SIG-M5 treated with dmso at 0.1 percent for 504 hours (cell line): ENCODE results near the gene OPALIN.

Experiments
- DNase-seq: peaks from one replicate; lab custom pipeline; 2025; ENCODE audit not compliant: unreplicated experiment; lab: John Stamatoyannopoulos, UW

Gene OPALIN

DNA sequence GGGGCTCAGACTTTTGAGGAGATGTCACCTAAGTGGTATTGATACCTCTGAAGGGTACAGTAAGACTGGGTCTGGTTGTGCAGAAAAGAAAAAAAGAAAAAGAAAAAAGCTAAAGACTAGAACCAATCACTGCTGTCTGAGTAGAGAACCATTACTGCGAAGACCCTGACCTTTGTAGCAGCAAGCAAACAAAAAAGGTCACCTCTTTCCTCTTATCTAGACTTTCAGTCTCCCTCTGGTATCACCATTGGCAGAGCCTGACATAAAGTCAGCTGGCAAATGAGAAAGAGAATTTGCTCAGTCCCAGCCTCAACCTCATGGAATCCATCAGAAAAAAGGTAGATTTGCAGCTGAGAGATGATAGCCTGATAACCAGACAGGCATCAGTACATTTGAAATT lies 57.2 kb downstream of the OPALIN start:
- no peak for DNase-seq

DNA sequence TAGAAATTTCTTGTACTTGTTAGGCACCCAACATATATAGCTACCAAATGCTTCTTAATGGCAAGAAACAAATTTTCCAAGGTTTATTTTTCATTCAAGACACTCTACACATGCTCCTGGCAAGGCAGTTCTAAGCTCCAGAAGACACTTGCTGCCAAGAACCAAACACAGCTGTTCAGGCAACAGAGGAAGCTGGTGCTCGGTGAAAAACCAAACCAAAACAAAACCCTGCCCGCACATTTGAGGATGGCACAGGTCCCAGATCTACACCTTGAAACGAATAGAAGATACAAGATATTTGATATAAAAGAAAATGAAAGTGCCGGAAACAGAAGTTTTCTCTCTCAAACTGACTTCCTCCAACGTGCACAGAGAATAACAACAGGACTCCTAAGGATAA lies 59.4 kb downstream of the OPALIN start:
- DNase-seq, result no peak

DNA sequence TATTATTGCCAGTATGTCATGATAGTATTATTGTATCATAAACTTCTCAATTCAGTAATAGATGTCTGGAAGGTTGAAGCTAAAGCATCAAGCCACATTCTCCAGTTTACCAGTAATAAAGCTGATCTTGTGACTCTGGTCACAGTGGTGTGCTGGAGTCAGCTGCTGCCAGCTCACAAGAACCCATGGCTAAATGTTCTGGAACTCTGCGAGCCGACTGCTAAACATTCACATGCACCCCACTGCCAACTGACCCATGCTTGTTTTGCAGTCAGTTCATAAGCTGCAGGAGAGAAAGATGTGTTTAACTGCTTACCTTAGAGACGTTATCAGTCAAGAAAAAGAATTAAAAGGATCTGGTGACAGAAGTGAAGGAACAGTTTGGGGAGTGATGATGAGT lies 60.4 kb downstream of the OPALIN start:
- DNase-seq, result no peak

DNA sequence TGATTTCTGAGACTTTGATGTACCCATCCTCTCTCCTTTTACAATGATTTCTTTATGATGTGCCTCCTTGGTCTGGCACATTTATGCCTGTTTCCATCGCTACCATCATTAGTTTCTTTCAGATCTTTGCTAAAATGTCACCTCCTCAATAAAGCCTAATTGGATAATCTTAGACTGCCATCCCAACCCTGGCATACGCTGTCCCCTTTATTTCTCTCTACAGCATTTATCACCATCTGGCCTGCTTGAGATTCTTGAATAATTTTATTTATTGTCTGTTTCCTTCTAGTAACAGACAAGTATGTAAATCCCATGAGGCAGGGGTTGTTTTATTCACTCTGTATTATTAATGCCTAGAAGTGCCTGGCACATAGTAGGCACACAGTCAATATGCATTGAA lies 61.3 kb downstream of the OPALIN start:
- DNase-seq, result no peak

DNA sequence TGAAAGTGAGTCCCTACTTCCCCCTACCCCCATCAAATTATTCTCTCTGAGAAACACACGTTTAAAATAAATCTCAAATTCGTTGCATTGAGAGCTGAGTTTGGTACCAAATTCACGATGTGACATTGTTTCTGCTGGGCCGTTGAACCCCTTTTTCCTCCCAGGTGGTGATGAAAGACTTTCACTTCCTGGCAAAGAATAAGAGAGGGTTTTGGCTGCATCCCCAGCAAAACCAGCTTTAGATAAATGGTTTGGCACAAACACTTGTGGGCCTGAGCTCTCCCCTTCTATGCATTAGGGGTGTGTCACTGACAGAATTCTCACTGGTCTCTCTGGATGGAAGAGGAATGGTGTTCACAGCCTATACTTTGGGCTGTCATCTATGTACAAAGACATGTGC lies 63.3 kb downstream of the OPALIN start:
- DNase-seq, result no peak
